NCI-H82 treated with DMSO at 0.1 percent for 48 hours (cell line): ENCODE measurements around the gene LPCAT1.
"Not testable (repeated sequence)": the region's sequence is repeated elsewhere in the genome, so short reads cannot be mapped to it uniquely, and the experiment has no call there.

Experiments used
- DNase-seq: peaks from one replicate; lab custom pipeline; 2025; ENCODE audit not compliant: unreplicated experiment; lab: John Stamatoyannopoulos, UW

The LPCAT1 gene

DNA sequence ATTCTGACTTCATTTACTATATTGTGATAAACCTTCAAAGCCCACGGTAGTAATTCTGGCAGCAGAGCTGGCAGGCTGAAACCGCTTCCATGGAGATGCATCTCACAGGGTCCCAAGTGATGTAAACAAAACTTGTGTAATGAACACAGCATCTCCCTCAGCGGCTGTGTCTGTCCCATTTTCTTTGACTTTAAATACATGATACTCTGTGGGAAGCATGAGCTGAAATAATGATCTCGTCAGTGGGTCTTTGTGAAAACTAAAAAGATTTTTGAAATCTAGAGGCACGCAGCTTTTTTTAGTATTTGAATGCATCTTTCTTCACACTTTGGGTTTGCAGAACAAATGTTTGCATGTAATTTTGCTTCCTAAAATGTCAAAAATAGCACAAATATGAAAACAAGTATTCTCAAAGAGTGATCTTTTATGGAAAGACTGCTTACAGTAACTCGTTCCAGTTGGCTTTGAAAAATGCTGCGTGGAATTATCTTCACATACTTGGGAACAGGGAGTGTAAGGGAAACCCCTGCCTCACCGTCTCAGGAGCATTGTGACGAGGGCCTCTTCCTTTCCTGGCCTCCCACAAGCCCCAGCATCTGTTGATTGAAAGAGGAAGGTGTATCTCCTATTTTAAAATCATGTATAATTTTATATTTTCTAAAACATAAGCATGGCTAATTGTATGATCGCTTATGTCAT, 18.1 kb upstream of the LPCAT1 start:
- no peak for DNase-seq

DNA sequence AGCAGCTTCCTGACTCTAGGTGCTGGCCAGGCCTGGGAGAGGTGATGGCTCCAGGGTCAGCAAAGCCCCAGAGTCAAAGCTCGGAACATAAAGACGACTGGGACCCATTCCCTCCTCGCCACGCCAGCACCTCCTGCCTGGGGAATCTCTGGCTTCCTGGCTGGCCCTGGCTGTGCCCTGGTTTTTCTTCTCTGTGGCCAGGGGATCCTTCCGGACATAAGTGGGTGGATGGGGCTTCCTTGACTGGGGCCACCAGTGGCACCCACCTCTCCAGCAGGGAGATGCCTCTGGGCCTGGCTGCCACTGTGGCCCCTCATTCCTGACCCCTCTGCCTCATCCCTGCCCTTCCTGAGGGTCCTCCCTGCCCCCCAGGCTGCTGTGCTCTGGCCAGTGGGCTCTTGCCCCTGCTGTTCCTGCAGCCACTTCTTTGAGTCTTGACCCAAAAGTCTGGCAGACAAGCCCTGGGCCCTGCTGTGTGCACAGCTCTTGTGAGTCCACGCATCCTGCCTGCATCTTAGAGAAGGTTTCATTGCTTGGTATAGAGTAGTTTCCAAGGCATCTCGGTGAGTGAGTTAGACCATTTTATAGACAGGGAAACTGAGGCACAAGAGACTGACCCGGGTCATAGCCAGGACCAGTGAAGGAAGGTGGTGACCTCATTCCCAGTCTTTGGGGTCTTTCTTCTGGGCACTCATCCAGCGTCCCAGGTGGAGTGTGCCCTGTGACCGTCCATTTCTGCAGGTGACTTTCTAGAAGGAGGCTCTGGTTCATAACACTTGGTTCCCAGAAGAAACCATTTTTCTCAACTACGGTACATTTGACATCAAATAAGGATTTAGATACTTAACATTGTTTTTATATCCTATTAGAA, 17.3 kb upstream of the LPCAT1 start:
- DNase-seq, result no peak

DNA sequence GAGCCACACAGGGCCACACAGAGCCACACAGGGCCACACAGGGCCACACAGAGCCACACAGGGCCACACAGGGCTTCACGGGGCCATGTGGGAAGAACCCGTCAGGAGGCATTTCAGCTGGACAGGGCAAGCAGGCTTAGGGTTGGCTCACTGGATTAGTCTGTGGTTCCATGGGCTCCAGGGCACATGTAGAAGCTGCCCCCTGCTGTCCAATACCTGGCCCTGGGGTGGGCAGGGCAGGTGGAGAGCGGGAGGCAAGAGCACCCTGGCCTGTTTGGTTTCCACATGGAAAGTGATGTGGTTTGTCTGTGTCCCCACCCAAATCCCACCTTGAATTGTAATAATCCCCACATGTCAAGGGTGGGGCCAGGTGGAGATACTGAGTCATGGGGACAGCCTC, 16.4 kb upstream of the LPCAT1 start:
- DNase-seq, result no peak

DNA sequence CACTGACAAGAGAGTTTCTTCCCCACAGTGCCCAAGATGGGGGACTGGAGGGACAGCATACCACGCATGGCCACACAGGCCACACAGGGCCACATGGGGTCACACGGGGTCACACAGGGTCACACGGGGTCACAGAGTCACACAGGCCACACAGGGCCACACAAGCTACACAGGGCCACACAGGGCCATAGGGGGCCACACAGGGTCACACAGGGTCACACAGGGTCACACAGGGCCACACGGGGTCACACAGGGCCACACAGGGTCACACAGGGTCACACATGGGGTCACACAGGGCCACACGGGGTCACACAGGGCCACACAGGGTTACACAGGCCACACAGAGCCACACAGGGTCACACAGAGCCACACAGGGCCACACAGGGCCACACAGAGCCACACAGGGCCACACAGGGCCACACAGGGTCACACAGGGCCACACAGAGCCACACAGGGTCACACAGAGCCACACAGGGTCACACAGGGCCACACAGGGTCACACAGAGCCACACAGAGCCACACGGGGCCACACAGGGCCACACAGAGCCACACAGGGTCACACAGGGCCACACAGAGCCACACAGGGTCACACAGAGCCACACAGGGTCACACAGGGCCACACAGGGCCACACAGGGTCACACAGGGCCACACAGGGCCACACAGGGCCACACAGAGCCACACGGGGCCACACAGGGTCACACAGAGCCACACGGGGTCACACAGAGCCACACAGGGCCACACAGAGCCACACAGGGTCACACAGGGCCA, 15.8 kb upstream of the LPCAT1 start:
- DNase-seq, result not testable (repeated sequence)

DNA sequence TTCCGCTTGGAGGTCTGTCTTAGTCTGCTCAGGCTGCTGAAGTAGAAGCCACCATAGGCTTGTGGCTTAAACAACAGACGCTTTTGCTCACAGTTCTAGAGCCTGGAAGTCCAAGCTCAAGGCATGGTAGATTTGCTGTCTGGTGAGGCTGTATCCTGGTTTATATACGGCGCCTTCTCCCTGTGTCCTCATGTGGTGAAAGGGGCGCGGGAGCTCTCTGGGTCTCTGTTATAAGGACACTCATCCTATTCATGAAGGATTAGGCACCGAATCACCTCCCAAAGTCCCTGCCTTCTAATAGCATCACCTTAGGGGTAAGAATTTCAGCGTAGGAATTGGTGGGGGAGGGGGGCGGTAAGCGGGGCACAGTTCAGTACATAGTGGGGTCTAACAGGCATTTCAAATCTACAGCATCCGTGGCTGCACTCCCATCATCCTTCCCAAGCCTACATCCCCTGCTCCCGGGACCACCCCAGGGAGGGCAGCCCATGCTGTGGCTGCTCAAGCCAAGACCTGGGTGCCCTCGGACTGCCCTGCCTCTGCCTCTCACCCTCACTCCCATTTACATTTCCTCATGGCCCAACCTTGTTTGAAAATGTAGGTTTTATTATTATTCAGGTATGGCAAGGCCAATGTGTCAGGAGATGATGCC, 15.1 kb upstream of the LPCAT1 start:
- no peak for DNase-seq

DNA sequence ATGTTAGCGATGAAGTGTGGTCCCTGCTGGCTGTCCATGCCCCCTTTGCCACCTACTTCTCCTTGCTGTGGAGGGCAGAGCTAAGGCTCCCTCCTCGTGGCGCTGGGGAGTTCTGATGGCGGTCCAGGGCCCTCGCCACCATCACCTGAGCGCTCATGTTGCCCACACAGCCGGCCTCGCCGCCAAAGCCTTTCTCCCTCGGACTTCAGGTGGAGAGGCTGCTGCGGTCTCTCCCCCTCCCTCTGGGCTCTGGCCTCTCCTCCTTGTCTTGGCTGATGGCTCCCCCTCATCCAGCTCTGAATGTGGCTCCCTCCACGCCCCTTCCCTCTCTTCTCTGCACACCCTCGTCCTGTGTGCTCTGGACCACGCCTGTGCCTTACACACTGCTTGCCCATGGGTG, 14.5 kb upstream of the LPCAT1 start:
- DNase-seq, result no peak

DNA sequence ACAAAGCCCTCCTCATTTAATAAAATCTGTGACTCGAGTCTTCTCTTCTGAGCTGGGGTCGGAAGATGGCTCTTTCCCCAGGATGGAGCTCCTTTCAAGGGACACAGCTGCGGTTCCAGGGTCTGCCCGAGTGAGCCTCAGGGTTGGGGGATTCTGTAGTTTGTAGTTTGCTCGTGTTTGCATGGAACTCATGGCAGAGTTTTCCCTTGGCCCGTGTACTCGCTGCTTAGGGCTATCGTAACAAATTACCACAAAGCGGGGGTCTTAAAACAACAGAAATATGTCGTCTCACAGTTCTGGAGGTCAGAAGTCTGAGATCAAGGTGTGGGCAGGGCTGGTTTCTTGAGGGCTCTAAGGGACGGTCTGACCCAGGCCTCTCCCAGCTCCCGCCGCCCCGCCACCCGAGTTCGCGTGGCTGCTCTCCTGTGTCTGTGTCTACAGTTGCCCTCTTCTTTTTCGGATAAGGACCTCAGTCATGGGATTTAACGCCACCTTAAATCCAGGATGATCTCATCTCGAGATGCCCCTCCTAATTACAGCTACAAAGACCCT, 13.9 kb upstream of the LPCAT1 start:
- no peak for DNase-seq

DNA sequence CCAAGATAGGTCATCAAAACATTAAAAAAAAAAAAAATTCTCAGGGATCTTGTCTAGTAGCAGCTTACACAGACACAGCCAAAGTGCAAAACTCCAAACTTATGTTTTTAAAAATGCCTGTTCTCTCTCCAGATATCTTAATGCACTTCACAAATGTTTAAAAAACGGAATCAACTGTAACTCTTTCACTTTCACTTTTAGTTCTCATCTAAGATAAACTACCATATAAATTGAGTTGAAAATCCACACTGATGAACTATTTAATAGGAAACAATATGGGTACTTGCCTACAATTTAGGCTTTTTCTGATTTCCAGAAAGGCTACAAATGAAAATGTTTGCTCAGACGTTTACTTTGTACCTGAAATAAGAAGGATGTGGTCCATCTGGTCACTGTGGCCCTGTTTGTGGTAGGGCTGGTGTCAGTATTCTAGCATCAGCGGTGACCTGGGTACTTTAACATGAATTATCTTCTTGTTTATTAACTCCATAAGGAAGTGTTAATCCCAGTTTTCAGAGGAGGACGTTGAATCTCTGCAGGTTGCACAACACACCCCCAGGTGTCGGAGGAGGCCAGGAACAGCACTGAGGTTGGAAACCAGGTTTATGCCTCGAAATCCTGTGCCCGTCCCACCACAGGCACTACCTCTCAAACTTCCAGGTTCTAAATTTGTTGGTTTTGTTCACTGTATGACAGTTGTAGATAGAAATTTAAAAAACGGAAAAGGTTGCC, 13.3 kb upstream of the LPCAT1 start:
- DNase-seq, result no peak

DNA sequence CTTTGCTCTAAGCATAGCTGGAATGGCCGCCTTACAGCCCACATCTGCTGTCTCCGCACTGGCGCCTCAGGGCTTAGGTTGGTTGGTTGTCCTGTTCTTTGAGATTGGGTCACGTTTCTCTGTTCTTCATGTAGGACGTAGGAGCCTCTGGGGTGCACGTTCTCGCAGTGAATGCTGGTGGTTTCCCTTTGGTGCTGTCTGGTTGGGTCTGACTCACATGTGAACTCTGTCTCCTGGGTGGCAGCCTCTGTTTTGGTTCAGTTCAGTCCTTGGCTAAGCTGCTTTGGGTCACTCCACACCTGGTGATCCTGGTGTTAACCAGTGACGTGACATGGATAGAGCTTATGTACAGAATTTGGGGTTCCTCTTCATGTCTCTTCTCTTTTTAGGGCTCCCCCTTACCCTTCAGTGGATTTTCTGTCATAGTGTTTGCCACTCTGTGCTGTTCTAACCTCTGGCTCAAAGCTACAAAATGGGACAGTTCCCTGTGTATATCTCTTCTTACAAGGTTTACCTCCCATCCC, 12.6 kb upstream of the LPCAT1 start:
- DNase-seq, result no peak

DNA sequence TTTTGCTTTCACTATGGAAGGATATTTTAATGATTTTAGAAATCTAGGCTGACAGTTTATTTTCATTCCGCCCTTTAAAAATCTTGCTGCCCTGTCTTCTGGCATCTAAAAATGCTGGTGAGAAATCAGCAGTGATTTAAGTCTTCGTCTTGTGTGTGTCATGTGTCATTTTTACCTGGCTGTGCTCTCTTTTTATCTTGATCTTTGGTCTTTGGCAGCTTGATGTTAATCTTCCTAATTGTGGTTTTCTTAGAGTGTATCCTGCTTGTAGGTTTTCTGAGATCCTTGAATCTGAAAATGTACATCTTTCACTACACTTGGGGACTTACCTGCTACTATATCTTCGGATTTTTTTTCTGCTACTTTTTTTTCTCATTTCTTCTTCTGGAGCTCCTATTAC, 11.9 kb upstream of the LPCAT1 start:
- DNase-seq, result no peak

DNA sequence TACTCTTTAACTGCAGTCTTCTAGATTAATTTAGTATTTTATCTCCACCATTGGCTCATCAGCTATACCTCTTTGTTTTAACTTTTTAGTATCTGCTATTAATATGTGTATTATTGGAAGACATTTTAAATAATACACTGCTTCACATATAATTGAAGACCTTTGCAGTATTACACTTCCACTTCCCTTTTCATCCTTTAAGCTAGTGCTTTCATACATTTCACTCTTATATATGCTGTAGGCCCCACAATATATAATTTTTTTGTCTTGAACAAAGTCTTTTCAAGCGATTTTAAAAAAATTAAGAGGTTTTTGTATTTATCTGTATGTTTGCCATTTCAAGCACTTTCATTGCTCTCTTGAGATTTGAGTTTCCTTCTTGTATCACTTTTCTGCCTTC, 8.6 kb upstream of the LPCAT1 start:
- no peak for DNase-seq

DNA sequence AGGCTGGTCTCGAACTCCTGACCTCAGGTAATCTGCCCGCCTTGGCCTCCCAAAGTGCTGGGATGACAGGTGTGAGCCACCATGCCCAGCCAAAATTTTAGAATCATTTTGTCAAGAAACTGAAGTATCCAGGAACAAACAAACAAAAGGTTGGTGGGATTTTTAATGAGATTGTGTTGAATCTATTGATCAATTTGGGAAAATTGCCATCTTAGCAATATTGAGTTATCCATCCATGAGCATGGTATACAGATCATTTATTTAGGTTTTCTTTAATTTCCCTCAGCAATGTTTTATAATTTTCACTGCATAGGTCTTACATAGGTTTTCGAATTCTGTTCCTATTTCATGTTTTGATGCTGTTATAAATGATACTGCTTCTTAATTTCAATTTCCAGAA, 5.7 kb upstream of the LPCAT1 start:
- DNase-seq, result no peak

DNA sequence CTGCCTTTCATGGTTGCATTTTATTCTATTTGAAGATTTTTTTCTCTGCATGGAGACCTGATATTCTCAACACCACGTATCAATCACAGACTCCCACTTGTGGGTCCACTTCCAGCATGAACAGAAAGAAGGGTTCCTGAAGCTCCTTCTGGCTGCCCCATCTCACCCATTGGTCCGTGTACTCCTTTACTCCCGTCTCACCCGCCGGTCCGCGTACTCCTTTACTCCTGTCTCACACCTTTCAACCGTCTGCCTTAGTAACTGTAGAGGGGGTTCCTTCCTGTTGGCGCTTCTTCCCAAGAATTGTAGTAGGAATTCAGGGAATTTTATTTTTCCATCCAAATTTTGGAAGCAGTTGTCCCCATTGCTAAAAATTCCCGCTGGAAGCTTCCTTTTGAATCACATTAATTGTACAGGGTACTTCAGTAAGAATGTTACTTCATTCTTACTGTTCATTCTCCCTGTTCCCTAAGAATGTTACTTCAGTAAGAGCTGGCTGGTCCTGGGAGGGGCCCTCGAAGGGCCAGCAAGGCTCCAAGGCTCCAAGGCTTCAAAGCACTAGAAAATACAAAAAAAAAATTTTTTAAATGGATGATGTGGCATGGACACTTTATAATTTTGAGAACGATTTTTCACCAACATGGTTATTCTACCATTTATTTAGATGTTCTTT, 3.9 kb upstream of the LPCAT1 start:
- no peak for DNase-seq

DNA sequence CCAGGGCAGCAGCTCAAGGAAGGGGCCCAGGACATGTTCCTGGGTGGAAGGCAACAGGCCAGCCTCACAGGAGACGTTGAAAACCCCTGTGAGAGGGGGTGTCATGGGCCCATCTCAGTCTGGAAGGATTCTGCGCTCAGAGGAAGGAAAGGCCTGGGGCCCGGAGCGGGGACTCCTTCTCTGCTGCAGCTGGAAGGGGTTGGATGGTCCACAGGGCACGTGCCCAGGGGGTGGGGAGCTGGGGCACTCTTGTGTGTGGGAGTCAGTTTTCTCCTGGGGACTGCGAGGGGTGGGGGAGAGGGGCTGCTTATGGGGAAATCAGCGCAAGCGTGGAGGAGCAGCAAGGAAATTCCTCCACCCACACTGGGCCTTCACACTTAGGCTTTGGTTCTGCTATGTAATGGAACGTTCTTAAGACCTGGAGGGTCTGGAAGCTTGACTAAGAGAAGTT, 2.9 kb upstream of the LPCAT1 start:
- DNase-seq, result no peak

DNA sequence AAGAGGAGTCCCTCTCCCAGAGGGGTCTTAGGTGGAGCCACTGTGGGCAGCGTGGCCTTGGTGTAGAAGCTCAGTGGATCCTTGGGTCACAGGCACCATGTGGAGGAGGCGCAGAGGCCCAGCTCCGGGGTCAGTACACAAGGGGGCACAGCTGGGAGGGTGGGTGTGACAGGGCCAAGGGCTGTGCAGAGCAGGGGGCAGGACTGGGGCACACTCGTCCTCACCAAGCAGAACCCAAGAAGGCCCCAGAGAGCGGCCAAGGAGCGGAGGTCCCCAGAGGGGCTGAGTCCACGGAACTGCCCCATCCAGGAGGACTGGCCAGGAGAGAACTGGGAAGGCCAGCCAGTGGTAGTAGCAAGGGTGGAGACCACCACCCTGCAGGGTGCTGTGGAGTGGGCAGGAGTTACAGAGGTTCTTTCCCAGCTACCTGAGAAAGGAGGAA, 2.5 kb upstream of the LPCAT1 start:
- no peak for DNase-seq

DNA sequence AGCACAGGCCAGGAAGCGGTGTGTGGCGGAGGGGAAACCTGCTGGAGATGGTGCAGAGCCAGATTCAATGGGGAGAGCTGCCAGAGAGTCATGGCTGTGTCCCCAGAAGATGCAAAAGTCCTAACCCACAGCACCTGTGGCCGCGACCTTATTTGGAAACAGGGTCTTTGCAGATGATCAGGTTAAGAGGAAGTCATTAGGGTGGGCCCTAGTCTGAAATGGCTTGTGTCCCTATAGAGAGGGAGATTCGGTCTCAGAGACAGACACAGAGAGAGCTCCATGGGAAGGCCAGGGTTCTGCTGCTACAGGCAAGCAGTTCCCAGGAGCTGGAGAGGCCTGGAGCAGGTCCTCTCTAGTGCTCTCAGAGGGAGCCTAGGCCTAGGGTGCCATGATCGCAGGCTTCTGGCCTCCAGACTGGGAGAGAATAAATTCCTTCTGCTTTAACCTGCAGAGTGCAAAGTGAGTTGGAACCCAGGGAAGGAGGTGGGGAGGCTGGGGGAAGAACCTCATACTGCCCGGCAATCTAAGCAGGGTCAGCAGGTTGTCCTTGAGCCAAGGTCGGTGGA, 1.9 kb upstream of the LPCAT1 start:
- DNase-seq, result no peak

DNA sequence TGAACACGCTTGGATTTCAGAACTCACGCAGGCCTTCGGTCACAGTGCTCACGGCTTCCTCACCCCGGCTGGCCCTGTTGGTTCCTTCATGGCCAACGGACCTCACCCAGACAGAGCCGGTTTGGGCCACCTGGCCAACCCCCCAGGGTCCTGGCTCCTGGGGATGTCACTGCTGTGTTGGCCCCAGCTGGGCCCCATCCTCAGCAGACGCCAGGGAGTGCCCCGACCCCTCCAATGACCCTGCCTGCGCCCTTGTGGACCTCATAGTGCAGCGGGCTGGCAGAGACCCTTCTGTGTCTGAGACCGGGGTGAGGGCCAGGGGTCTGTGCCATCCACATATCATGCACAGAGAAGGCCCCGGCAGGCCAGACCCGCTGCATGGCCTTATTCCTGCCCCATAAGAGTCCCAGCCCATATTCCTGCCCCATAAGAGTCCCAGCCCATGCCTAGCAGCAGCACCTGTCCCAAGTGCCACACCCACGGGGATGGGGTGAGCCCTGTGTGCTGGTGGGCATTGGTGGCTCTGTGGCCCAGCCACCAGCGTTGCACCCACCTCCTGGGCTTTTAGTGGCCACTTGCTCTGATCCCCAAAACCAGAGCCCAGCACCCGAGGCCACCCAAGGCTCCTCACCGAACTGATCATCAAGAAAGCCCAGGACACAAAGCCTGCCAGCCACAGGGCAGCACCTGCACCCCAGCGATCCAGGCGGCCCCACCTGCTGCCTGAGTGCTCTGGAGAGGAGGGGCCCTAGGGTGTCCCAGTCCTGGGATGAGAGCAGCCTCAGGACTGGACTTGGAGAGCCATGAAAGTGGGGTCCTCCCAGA, 1.3 kb upstream of the LPCAT1 start:
- DNase-seq, result no peak

DNA sequence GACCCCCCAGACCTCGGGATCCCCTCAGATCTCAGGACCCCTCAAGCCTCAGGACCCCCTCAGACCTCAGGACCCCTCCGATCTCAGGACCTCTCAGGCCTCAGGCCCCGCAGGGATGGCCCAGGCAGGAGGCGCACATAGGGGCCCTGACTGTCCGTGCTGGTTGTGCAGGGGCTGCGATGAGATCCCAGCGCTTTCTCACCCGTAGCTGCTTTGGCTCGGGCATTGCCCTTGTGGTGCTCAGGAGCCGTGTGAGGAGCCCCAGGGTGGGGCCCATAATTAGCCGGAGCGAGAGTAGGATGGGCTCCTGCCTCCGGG, 680 bp upstream of the LPCAT1 start:
- no peak for DNase-seq

DNA sequence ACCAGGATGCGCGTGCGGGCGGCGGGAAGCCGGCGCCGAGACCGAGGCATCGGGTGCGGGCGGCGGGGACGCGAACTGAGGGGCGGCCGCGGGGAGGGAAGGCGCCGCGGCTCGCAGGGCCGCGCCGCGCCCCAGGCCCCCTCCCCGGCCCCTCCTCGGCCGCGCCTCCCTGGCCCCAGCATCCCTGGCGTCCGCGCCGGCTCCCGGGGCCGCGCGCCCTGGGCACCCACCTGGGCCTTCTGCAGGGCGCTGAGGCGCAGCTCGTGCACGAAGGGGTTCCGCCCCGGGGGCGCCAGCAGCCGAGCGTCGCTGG, 324 bp downstream of the LPCAT1 start:
- DNase-seq, result no peak
